Measurements from ENCODE around the gene PARS2.

PARS2 gene

DNA sequence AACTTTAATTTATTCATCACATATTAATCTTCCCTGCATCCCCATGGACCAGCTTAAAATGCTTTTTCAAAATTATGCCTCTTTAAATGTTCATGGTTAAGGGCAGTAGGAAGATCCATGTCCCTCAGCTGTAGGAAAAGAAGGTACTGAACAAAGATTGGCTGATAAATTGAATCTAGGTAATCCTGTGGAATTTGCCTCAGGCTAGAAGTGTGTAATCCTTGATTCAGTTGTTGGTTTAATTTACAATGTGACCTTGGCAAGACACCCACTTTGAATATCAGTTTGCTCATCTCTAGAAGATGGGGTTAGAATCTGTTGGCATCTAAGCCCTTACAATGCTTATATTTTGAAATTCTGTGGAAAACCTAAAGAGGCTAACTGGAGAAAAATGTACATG lies 42.6 kb downstream of the PARS2 start:
- DNase-seq: no peak

DNA sequence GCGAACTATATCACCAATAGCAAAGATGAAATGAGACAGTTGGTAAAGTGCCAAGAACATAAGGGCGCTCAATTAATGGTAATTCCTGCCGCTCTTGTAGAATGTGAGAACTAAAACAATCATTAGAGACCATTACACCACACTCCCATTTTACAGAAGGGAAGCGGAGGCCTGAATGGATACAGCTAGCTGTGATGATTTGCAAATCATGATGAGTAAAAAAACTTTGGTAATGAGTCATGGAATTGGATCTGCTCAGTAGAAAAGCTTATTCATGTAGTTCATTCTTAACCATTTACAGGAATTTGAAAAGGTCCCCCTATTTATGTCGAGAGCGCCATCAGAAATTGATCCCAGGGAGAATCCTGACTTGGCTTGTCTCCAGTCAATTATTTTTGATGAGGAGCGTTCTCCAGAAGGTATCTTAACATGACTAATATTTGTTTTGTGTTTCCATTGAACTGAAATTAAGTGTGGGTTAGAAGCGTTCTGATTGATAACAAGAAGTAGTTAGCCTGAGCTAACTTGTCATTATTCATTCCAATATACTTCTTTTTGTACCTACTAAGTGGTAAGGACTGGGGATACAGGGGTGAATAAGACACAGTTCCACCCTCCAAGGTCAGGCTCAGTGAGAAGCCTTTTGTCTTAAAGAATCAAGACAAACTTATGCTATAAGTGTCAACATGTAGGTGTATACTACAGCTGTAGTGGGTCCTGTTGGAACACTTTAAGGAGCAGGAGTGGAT lies 47.9 kb downstream of the PARS2 start:
- no peak for DNase-seq

DNA sequence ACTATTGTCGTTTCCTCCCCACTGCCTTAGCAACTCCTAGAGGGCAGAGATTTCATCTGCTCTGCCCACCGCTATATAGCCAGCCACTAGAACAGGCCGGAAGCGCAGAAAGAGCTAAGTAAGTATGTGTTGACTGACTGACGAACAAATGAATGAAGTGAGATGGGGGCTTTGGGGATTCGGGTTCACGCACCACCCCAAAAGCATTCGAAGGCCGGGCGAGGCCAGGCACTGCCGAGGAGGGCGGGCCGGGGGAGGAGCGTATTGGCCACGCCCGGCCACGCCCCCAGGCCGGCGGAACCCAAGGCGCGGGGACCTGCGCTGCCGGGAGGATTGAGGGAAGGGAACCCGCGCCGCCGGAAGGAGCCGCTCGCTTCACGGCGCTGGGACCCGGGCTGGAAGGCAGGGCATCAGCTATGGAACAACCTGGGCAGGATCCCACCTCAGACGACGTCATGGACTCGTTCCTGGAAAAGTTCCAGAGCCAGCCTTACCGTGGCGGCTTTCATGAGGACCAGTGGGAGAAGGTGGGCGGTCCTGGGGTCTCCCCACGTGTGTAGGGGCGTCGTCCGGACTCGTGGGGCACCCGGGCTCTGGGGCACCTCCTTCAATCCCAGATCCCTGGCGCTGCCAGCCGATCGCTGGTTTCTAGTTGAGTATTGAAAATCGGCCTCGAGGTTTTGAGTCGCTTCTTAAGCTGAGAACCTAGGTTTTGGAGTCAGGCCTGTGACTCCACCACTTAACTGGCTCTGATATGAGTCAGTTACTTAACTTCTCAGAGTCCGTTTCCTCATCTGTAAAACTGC lies 48.6 kb downstream of the PARS2 start, which contains the start of gene TTC4:
Gene TTC4, plus strand, starts transcription at position 369 of the 806 bp plus-strand sequence. Its CDS starts 48 bp downstream, at position 417.
- DNase-seq: peak; percentile 72

DNA sequence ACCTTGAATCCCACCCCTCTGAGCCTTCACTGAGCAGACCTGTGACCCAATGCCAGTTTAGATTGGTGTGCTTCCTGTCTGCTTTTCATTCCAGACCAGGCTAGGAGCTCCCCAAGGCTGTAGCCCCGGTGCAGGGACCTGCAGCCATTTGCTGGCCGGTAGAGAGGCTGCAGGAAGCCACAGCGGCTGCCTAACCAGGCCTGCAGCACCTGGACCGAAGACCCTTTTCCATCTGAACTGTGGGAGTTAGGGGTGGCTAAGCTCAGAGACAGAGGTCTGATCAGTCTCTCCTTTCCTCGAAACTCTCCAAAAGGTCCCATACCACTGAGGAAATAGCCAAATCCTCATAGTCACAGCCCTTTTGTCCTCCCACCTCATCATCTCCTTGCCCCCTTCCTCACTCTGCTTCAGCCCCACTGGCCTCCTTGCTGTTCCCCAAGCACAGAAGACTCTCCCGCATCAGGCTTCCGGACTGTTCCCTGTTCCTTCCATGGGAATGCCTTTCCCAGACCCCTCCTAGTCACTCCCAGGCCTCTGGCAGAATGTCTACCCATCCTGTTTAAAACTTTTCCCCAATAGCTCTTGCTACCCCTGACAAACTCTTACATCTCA lies 49.3 kb downstream of the PARS2 start:
- DNase-seq: no peak

DNA sequence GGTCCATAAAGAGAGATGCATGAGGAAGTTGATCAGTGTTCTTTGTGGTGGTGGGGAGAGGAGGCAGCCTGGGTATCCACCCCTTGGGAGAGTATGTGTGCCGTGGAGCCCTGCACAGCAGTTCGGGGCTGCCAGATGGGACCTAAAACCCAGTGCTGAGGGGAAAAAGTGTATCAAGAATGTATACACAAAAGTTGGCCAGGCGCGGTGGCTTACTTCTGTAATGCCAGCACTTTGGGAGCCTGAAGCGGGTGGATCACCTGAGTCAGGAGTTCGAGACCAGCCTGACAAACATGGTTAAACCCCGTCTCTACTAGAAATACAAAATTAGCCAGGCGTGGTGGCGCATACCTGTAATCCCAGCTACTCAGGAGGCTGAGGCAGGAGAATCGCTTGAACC lies 52.8 kb downstream of the PARS2 start:
- no peak for DNase-seq

DNA sequence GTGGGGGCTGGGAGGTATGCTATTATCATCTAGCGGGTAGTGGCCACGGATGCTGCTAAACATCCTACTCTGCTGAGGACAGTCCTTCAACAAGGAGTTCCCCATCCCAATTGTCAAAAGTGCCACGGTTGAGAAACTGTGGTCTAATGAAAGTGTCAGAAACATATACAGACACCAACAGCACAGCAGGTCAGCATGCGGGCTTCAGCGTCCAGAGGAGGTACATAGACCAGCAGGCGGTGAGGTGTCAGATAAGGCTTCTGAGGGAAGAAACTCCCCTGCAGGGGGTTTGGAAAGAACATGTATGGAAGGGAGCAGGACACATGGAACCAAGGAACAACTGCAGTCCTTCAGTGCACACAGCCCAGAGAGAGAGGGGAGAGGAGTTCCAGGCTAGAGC lies 53.5 kb downstream of the PARS2 start:
- DNase-seq: no peak

DNA sequence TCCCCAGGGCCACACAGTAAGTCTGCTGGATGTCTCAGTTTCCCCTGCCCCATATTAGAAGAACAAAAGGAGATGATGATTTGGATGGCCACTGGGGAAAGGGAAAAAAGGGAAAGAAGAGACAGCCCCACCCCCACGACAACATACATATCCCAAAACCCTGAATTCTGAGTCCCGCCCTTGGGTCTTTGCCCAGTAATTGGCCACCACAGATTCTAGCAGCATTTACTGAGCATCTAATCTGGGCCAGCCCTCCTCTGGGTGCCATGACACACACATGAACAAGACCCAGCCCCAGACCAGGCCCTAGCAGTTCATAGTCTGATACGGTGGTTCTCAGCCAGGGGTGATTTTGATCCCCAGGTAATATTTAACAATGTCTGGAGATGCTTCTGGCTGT lies 53.9 kb downstream of the PARS2 start:
- no peak for DNase-seq

DNA sequence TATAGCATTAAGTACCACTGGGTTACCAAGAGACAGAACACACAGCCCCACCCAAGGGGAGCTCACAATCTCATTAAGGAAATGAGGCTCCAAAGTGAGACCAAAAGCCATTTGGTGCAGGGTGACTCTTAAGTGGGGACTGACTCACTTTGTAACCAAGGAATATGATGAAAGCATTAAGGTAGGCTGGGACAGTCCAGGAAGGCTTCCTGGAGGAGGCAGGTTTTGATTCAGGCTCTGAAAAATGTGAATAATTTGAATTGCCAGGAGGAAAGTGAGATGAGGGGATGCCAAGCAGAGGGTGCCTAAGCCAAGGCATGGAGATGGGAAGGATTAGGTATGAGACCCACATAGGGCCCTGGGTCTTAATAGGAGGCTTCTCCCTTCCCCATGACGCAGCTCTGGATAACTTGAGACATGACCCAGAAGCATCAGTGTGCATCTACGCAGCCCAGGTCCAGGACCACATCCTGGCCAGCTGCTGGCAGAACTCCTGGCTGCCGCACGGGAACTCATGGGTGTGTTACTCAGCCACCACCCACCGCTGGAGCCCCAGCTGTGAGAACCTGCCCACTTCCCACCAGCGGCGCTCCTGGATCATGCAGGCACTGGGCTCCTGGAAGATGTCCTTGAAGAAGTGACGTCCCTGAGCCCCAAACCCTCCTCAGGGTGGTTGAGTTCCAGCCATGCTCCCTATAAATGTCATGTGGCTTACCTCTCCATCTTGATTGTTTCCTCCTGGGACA lies 54.6 kb downstream of the PARS2 start:
- DNase-seq: no peak

DNA sequence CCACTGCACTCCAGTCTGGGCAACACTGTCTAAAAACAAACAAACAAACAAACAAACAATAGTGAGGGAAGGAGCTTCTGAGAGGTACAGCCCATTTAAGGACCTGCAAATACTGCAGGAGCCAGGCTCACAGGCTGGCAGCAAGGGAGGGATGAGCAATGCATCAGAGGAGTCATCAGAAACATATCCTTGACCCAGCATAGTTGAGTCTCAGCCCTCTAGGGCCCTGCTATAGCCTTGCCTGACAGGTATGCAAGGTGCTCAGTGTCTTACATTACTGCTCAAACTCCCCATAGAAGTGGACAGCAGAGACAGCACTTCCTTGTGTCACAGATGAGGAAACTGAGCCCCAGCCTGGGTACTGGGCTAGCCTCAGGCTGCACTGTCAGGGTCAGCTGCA lies 55.9 kb downstream of the PARS2 start:
- no peak for DNase-seq

Measured in effector CD8-positive, alpha-beta T cell (primary cell).